Fibroblast of pulmonary artery (primary cell): ENCODE measurements around the gene BMPR2.
"Not testable (repeated sequence)": the region's sequence is repeated elsewhere in the genome, so short reads cannot be mapped to it uniquely, and the experiment has no call there.

Experiments used
- DNase-seq: peaks from one replicate; pipeline ENCODE4 v3.0.0-alpha.2; 2010; ENCODE audit warnings: low read depth
- H3K4me3 ChIP-seq: replicated peaks from 2 replicates; pipeline ENCODE4 v1.5.1; 2011; ENCODE audit warnings: low read depth, mild to moderate bottlenecking, control low read depth, low read length, moderate library complexity
- CTCF ChIP-seq: IDR thresholded peaks from 2 replicates; pipeline ENCODE4 v1.5.1; 2011; ENCODE audit warnings: mild to moderate bottlenecking, control low read depth, low read length, inconsistent platforms; ENCODE audit errors: missing control alignments

Gene BMPR2

DNA sequence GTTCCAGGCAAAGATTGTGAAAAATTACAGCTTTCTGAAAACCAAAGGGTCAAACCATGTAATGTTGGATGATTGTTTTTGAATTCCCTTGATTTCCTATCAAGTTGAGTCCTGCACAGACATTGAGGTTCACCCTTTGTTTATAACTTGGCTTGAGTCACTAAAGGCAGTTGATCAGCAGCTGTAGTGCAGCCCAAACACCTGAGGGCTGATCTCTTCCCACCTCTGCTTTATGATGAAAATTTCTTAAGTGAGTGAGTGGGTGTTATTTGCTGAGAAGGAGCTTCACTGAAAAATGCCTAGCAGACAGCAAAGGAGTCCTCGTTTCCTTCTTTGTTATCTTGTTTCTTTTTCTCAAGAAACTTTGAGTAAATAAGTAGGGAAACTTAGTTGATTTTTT is 31.9 kb upstream of the BMPR2 start:
- no peak for DNase-seq
- no peak for TF ChIP-seq CTCF
- no peak overlapping the region for H3K4me3 ChIP-seq

- no peak for TF ChIP-seq CTCF
- DNase-seq = no peak
- H3K4me3 ChIP-seq = no peak overlapping the region
These were observed 29.9 kb upstream of the BMPR2 start for GRCh38 chr2:202346180-202346579.

- DNase-seq = no peak
- TF ChIP-seq CTCF = no peak
- H3K4me3 ChIP-seq = no peak overlapping the region
These were observed 22.7 kb upstream of the BMPR2 start for GRCh38 chr2:202353430-202353829.

GRCh38 chr2:202355993-202356505 is 20.1 kb upstream of the BMPR2 start:
- DNase-seq = no peak

GRCh38 chr2:202358924-202359323 is 17.2 kb upstream of the BMPR2 start:
- H3K4me3 ChIP-seq, DNase-seq: not testable (repeated sequence)

More at GRCh38 chr2:202355993-202356505, 20.1 kb upstream of the BMPR2 start:
- no peak overlapping the region for H3K4me3 ChIP-seq
- no peak for TF ChIP-seq CTCF

GRCh38 chr2:202360646-202361045 is 15.5 kb upstream of the BMPR2 start:
- DNase-seq = no peak
- H3K4me3 ChIP-seq = no peak overlapping the region
- no peak for TF ChIP-seq CTCF

GRCh38 chr2:202361108-202361507 is 15.0 kb upstream of the BMPR2 start:
- no peak for TF ChIP-seq CTCF
- no peak overlapping the region for H3K4me3 ChIP-seq
- DNase-seq = peak; percentile 77
